Diencephalon (tissue), 1 donor: Measurements from ENCODE around the gene MYBPHL. TPM values are rescaled to one million over a fixed set of nuclear protein-coding genes. Genes with fewer than 3 reads are reported as not detected.

Experiments
- total RNA-seq: library from RNA; depleted of rRNA; stranded (reverse); fragments of >200 nt; gene quantifications from one replicate; pipeline ENCODE4 v1.2.3, GENCODE V29; 2014

The MYBPHL gene, protein sequence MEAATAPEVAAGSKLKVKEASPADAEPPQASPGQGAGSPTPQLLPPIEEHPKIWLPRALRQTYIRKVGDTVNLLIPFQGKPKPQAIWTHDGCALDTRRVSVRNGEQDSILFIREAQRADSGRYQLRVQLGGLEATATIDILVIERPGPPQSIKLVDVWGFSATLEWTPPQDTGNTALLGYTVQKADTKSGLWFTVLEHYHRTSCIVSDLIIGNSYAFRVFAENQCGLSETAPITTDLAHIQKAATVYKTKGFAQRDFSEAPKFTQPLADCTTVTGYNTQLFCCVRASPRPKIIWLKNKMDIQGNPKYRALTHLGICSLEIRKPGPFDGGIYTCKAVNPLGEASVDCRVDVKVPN
- 0.23 TPM for total RNA-seq

DNA sequence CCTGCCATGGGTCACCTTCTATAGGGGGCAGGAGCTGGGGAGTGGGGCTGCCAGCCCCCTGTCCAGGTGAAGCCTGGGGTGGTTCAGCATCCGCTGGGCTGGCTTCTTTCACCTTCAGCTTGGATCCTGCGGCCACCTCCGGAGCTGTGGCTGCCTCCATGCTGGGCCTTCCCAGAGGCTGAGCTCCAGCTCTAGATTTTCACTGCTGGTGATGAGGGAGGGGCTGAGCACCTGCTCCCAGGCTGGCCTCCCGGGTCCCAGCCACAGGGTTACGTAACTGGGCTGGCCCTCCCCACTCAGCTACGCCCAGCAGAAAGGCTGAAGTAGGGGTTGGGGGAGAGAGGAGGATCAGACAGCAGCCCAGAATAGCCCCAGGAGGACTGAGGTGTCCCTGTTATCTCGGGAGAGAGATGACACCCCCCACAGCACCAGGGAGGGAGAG, at the start of gene MYBPHL:
Gene MYBPHL (minus strand): TSS at position 180 of the 442 bp plus-strand sequence. CDS start 20 bp downstream, at position 160.

DNA sequence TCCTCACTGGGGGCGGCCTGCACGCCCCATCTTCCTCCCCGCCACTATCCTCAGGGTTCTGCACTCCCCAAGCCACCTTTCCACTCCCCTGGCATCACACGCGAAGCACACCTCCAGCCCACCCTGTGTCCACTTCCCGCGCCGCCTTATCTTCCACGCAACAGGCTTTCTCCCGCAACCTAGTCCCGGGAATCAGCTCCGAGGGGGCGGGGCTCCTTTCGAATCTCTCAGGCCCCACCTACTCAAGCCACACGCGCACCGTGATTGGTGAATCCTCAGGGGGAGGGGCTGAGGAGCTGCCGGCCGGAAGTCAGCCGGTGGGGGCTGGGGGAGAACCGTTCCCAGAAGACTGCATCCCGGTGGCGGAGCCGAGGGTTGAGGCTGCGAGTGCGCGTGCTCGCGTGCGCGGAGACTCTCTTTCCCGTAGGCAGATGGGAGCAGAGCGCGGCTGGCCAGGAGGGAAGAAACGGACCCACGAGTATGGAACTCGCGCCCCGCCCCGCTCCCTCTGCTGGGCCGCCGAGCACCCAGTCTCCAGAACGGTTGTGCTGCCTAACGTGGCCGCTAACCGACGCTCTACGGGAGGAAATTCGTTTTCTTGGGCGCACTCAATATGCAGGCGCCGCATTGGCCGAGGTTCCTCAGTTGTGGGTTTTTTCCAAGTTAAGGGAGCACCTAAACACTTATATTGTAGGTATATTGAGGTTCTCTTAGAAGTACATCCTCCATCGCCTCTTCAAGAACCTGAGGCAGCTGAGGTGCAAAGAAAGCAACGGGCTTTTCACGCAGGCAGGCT, 23.7 kb downstream of the MYBPHL start, which contains the start of gene PSRC1:
Gene PSRC1 (minus strand): TSS at position 194 of the 796 bp plus-strand sequence.

DNA sequence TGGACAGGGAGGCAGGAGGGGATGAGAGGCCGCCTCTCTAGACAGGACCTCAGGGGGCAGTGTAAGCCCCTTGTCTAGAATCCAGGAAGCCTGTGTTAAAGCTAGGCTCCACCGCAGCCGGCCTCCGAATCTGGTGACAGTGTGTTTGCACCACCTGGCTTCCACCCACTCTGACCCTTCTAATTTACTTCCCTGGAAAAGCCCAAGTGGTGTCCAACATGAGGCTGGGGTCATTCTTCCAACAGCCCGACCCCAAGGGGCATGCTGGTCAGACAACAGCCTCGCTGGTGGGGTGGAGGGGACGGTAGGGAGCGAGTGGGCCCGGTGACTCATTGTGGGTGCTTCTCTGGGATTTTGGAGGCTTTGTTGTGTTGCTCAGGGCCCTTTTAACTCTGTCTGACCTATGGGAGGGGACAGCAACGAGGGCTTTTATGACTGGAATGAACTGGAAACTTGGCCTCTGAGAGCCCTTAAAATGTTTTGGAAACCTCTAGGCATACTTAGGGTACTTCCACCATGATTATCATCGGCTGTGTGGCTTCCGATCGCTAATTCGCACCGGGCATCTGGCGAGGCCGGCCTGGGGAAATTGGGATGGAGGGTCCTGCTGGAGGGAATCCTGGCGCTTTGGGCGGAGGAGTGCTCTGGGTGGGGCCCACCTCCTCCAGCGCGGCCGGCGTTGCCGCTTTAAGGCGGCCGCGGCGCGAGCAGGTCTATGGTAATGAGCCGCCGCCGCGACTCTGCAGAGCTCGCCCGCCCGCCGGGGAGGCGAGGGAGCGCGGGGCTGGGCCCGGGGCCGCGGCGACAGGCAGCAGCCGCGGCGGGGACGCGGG, 57.8 kb downstream of the MYBPHL start, which contains the start of gene CELSR2:
Gene CELSR2 (plus strand): TSS at position 743 of the 833 bp plus-strand sequence. CDS start 541 bp downstream, outside the sequence.

Other genes with a start within 250 kb of the MYBPHL start
- gene TAF13, start 231.0 kb downstream of the MYBPHL start, total RNA-seq: 79.6 TPM
- 38.3 TPM for gene TMEM167B, start 216.2 kb downstream of the MYBPHL start, total RNA-seq
- 13.6 TPM for gene ELAPOR1, start 192.9 kb downstream of the MYBPHL start, total RNA-seq
- gene SARS1, start 93.1 kb downstream of the MYBPHL start, total RNA-seq: 136 TPM
- 40.8 TPM for gene CELSR2, start 57.5 kb downstream of the MYBPHL start, total RNA-seq
- 12.0 TPM for gene PSRC1, start 23.9 kb downstream of the MYBPHL start, total RNA-seq
- 73.8 TPM for gene SORT1, start 90.9 kb upstream of the MYBPHL start, total RNA-seq
- gene PSMA5, start 119.4 kb upstream of the MYBPHL start, total RNA-seq: 42.9 TPM
- gene SYPL2, start 159.5 kb upstream of the MYBPHL start, total RNA-seq: not detected
- 5.5 TPM for gene ATXN7L2, start 176.9 kb upstream of the MYBPHL start, total RNA-seq
- gene CYB561D1, start 187.1 kb upstream of the MYBPHL start, total RNA-seq: 6.9 TPM
- gene AMIGO1, start 202.7 kb upstream of the MYBPHL start, total RNA-seq: 16.6 TPM
- gene GPR61, start 232.9 kb upstream of the MYBPHL start, total RNA-seq: 17.8 TPM
- 12.9 TPM for gene GNAI3, start 241.6 kb upstream of the MYBPHL start, total RNA-seq